IMR-90 (cell line): ENCODE results near the gene SLC17A3. TPM values are rescaled to one million over a fixed set of nuclear protein-coding genes. Genes with fewer than 3 reads are reported as not detected.

Experiments
- ATAC-seq: fragments of 200-7000 bp; cut with Tn5 transposase; 2 replicates; pipeline ENCODE4 v1.9.1; 2020; ENCODE audit warnings: low read depth, mild to moderate bottlenecking, moderate library complexity
- BruUV-seq: library from RNA; stranded (reverse); fragments of 400-500 nt; replicated peaks from 2 replicates; lab custom pipeline; 2021; lab: Mats Ljungman, UMichigan
- CTCF ChIA-PET: fragments of 300-600 bp; formaldehyde crosslinking; extraction: SDS; loops from one replicate; lab custom pipeline; 2021; ENCODE audit warnings: antibody characterized with exemption; lab: Yijun Ruan, JAX
- POLR2A ChIA-PET: fragments of 300-600 bp; sonication (Branson Sonifier 250); formaldehyde crosslinking; loops from one replicate; lab custom pipeline; 2022; ENCODE audit warnings: antibody characterized with exemption; ENCODE audit not compliant: unreplicated experiment; lab: Charles Lee
- DNase-seq: peaks from one replicate; pipeline ENCODE4 v3.0.0; 2013
- H2AFZ ChIP-seq: replicated peaks from 2 replicates; pipeline ENCODE3; 2013; ENCODE audit warnings: low read length, mild to moderate bottlenecking; ENCODE audit not compliant: poor library complexity
- H2AK5ac ChIP-seq: 2 replicates; pipeline ENCODE4 v1.6.1; 2013; ENCODE audit warnings: low read depth, low read length, inconsistent platforms
- H2AK9ac ChIP-seq: replicated peaks from 2 replicates; pipeline ENCODE3; 2013; ENCODE audit warnings: mild to moderate bottlenecking, low read depth, low read length, moderate library complexity; ENCODE audit not compliant: poor library complexity
- H2BK120ac ChIP-seq: 2 replicates; pipeline ENCODE4 v1.6.1; 2013; ENCODE audit warnings: low read depth, low read length, inconsistent platforms
- H2BK15ac ChIP-seq: 3 replicates; pipeline ENCODE4 v1.6.1; 2013; ENCODE audit warnings: low read depth, low read length, inconsistent platforms
- H2BK20ac ChIP-seq: 2 replicates; pipeline ENCODE4 v1.6.1; 2013; ENCODE audit warnings: low read depth, mild to moderate bottlenecking, inconsistent platforms, low read length, moderate library complexity
- H2BK5ac ChIP-seq: 2 replicates; pipeline ENCODE4 v1.6.1; 2013; ENCODE audit warnings: mild to moderate bottlenecking, low read depth, low read length, inconsistent platforms; ENCODE audit not compliant: poor library complexity, severe bottlenecking
- H3K14ac ChIP-seq: replicated peaks from 2 replicates; pipeline ENCODE4 v1.6.1; 2013; ENCODE audit warnings: low read depth, low read length, inconsistent platforms
- H3K18ac ChIP-seq: 2 replicates; pipeline ENCODE4 v1.6.1; 2013; ENCODE audit warnings: low read depth, low read length, control low read depth
- H3K23ac ChIP-seq: 2 replicates; pipeline ENCODE4 v1.6.1; 2013; ENCODE audit warnings: low read depth, low read length, inconsistent platforms
- H3K27ac ChIP-seq: 2 replicates; pipeline ENCODE4 v1.5.1; 2013; ENCODE audit warnings: mild to moderate bottlenecking, control low read depth, low read length; ENCODE audit not compliant: insufficient read depth
- H3K27me3 ChIP-seq: 2 replicates; pipeline ENCODE4 v1.6.1; 2013; ENCODE audit warnings: low read length; ENCODE audit not compliant: control insufficient read depth, insufficient read depth
- H3K36me3 ChIP-seq: 2 replicates; pipeline ENCODE4 v1.6.1; 2013; ENCODE audit warnings: low read length, mixed read lengths; ENCODE audit not compliant: control insufficient read depth, insufficient read depth
- H3K4ac ChIP-seq: 2 replicates; pipeline ENCODE4 v1.6.1; 2013; ENCODE audit warnings: low read depth, low read length, inconsistent platforms
- H3K4me1 ChIP-seq: 2 replicates; pipeline ENCODE4 v1.6.1; 2013; ENCODE audit warnings: low read length, mixed read lengths; ENCODE audit not compliant: control insufficient read depth, insufficient read depth
- H3K4me2 ChIP-seq: 2 replicates; pipeline ENCODE4 v1.6.1; 2013; ENCODE audit warnings: low read depth, mild to moderate bottlenecking, control low read depth, low read length, moderate library complexity
- H3K4me3 ChIP-seq: 2 replicates; pipeline ENCODE4 v1.5.1; 2013; ENCODE audit warnings: low read depth, mild to moderate bottlenecking, control low read depth, low read length, moderate library complexity; ENCODE audit not compliant: insufficient read depth
- H3K56ac ChIP-seq: 2 replicates; pipeline ENCODE4 v1.6.1; 2013; ENCODE audit warnings: low read length, inconsistent platforms; ENCODE audit not compliant: insufficient read depth; ENCODE audit errors: extremely low read depth
- H3K79me1 ChIP-seq, 2 experiments: 2 replicates each; pipeline ENCODE4 v1.6.1; 2013; ENCODE audit warnings: low read length in 2 of 2, inconsistent platforms in 1 of 2, low read depth in 1 of 2
- H3K9ac ChIP-seq: 2 replicates; pipeline ENCODE4 v1.6.1; 2013; ENCODE audit warnings: low read depth, low read length, control low read depth
- H3K9me1 ChIP-seq: 2 replicates; pipeline ENCODE4 v1.6.1; 2013; ENCODE audit warnings: low read length, inconsistent platforms; ENCODE audit not compliant: insufficient read depth
- H3K9me3 ChIP-seq: 2 replicates; pipeline ENCODE4 v1.6.1; 2013; ENCODE audit warnings: low read length; ENCODE audit not compliant: control insufficient read depth, insufficient read depth
- H4K20me1 ChIP-seq: 2 replicates; pipeline ENCODE4 v1.6.1; 2013; ENCODE audit warnings: low read length, inconsistent platforms; ENCODE audit not compliant: insufficient read depth
- H4K5ac ChIP-seq: 2 replicates; pipeline ENCODE4 v1.6.1; 2013; ENCODE audit warnings: mild to moderate bottlenecking, low read depth, low read length, control low read depth
- H4K8ac ChIP-seq, 2 experiments: 2 replicates each; pipeline ENCODE4 v1.6.1; 2013; ENCODE audit warnings: low read depth in 2 of 2, low read length in 2 of 2, control low read depth in 1 of 2, inconsistent platforms in 1 of 2
- H4K91ac ChIP-seq: 2 replicates; pipeline ENCODE4 v1.6.1; 2013; ENCODE audit warnings: low read depth, low read length, inconsistent platforms; ENCODE audit not compliant: insufficient read depth
- BHLHE40 ChIP-seq: fragments of 150-350 bp; IDR thresholded peaks from 2 replicates; pipeline ENCODE4 v1.6.1; 2016; ENCODE audit warnings: mild to moderate bottlenecking, low read depth, low read length
- CEBPB ChIP-seq: IDR thresholded peaks from 2 replicates; pipeline ENCODE4 v1.6.1; 2012; ENCODE audit warnings: low read depth, low read length, improper control_type of control experiment
- CHD1 ChIP-seq: IDR thresholded peaks from 2 replicates; pipeline ENCODE4 v1.6.1; 2012; ENCODE audit warnings: low read depth, low read length, improper control_type of control experiment
- CTCF ChIP-seq: conservative IDR thresholded peaks from 2 replicates; pipeline ENCODE4 v1.5.1; 2012; ENCODE audit warnings: mild to moderate bottlenecking, low read depth, low read length, improper control_type of control experiment
- ELK1 ChIP-seq: fragments of 150-350 bp; IDR thresholded peaks from 2 replicates; pipeline ENCODE4 v1.6.1; 2016; ENCODE audit warnings: low read depth, mild to moderate bottlenecking, low read length, moderate library complexity, borderline replicate concordance
- FOS ChIP-seq: fragments of 150-350 bp; IDR thresholded peaks from 2 replicates; pipeline ENCODE4 v1.6.1; 2016; ENCODE audit warnings: low read depth, low read length
- MAFK ChIP-seq: IDR thresholded peaks from 2 replicates; pipeline ENCODE4 v1.6.1; 2012; ENCODE audit warnings: low read depth, low read length, improper control_type of control experiment
- MAZ ChIP-seq: IDR thresholded peaks from 2 replicates; pipeline ENCODE4 v1.6.1; 2012; ENCODE audit warnings: low read depth, mild to moderate bottlenecking, low read length, improper control_type of control experiment, moderate library complexity, borderline replicate concordance
- MXI1 ChIP-seq: IDR thresholded peaks from 2 replicates; pipeline ENCODE4 v1.6.1; 2012; ENCODE audit warnings: low read depth, mild to moderate bottlenecking, low read length, moderate library complexity, borderline replicate concordance
- NFE2L2 ChIP-seq: fragments of 150-350 bp; IDR thresholded peaks from 2 replicates; pipeline ENCODE4 v1.6.1; 2016; ENCODE audit warnings: low read depth, mild to moderate bottlenecking, low read length
- POLR2A ChIP-seq: IDR thresholded peaks from 2 replicates; pipeline ENCODE4 v1.6.1; 2012; ENCODE audit warnings: mild to moderate bottlenecking, low read depth, low read length
- RAD21 ChIP-seq: IDR thresholded peaks from 2 replicates; pipeline ENCODE4 v1.6.1; 2012; ENCODE audit warnings: low read length, improper control_type of control experiment
- RCOR1 ChIP-seq: IDR thresholded peaks from 2 replicates; pipeline ENCODE4 v1.6.1; 2012; ENCODE audit warnings: mild to moderate bottlenecking, low read length, improper control_type of control experiment; ENCODE audit not compliant: insufficient replicate concordance
- RFX5 ChIP-seq: IDR thresholded peaks from 2 replicates; pipeline ENCODE4 v1.8.0; 2012; ENCODE audit warnings: low read depth, mild to moderate bottlenecking, low read length, moderate library complexity
- SMC3 ChIP-seq: fragments of 150-350 bp; IDR thresholded peaks from 2 replicates; pipeline ENCODE4 v1.6.1; 2016; ENCODE audit warnings: low read depth, mild to moderate bottlenecking, antibody characterized with exemption, low read length, moderate library complexity
- USF2 ChIP-seq: fragments of 150-350 bp; IDR thresholded peaks from 2 replicates; pipeline ENCODE4 v1.6.1; 2017; ENCODE audit warnings: mild to moderate bottlenecking, antibody characterized with exemption, low read length, low read depth
- WGBS, 2 experiments: methylation state at CpG; one replicate each; pipeline versions ENCODE4 v1.1.5 to v1.1.7; 2013; ENCODE audit warnings: missing lambda C conversion rate in 2 of 2; ENCODE audit not compliant: insufficient read length in 1 of 2; ENCODE audit errors: extremely low coverage in 2 of 2; 5-methylcytosine and 5-hydroxymethylcytosine counted together
- dilution Hi-C: fragments of 300-500 bp; cut with HindIII; formaldehyde crosslinking; loops from one replicate; pipeline ENCODE4 v1.14.3; 2018; ENCODE audit warnings: low sequenced_read_pairs; ENCODE audit not compliant: unreplicated experiment
- in situ Hi-C: fragments of 300-500 bp; cut with MboI; formaldehyde crosslinking; loops from 3 replicates; pipeline ENCODE4 v1.14.3; 2019; ENCODE audit warnings: low sequenced_read_pairs, inconsistent platforms, mixed read lengths
- intact Hi-C: fragments of 100-400 bp; cut with micrococcal nuclease; formaldehyde crosslinking; loops from 2 replicates; pipeline ENCODE4 v1.10.0; 2022
- polyA plus RNA-seq, 3 experiments: library from polyadenylated mRNA; depleted of rRNA; stranded (reverse); fragments of >200 nt; gene quantifications; 2 replicates each; pipeline ENCODE4 v1.2.3, GENCODE V29; 2012; ENCODE audit warnings: low replicate concordance in 1 of 3
- total RNA-seq: library from RNA; depleted of rRNA; stranded (reverse); fragments of >200 nt; gene quantifications from 2 replicates; pipeline ENCODE4 v1.2.3, GENCODE V29; 2012

Gene SLC17A3
- total and polyA plus RNA-seq, 2 of the 4 experiments (the other 2 are of a cell fraction): not detected

- Histone ChIP-seq H2AK9ac (no peak overlapping the region), H4K91ac (no peak overlapping the region), H3K9me3 (no peaks in the 10 kb centered on the region), H3K27ac (no peak overlapping the region), H3K4me2 (no peak overlapping the region), H3K4me3 (no peak overlapping the region), H3K14ac (no peak overlapping the region), H3K79me1 (no peaks in the 10 kb centered on the region), H3K4me1 (no peaks in the 10 kb centered on the region), H2BK20ac (no peak overlapping the region), H3K9ac (no peak overlapping the region), H3K36me3 (no peaks in the 10 kb centered on the region), H4K8ac (no peak overlapping the region), H3K23ac (no peak overlapping the region), H2BK5ac (no peak overlapping the region), H4K20me1 (no peaks in the 10 kb centered on the region), H4K5ac (no peak overlapping the region), H2BK120ac (no peak overlapping the region), H3K9me1 (no peaks in the 10 kb centered on the region), H3K27me3 (no peaks in the 10 kb centered on the region), H2BK15ac (no peak overlapping the region), H3K56ac (no peak overlapping the region), H2AK5ac (no peak overlapping the region), H3K4ac (no peak overlapping the region), H2AFZ (no peak overlapping the region), H3K18ac (no peak overlapping the region)
- in situ Hi-C loops: no loop called here
- ATAC-seq (no peak), DNase-seq (no peak)
- TF ChIP-seq RCOR1 (no peak), CTCF (no peak), RAD21 (no peak), NFE2L2 (no peak), USF2 (no peak), BHLHE40 (no peak), SMC3 (no peak), ELK1 (no peak), MAZ (no peak), RFX5 (no peak), POLR2A (no peak), MXI1 (no peak), CHD1 (no peak), FOS (no peak), CEBPB (no peak), MAFK (no peak)
- WGBS, 2 experiments: no CpG with 5 or more reads among the region's 4 CpGs
- dilution Hi-C loops: no loop called here
- intact Hi-C loops: no loop called here
- BruUV-seq: no TSS peak
- ChIA-PET CTCF (interaction anchor here (0.6 kb wide), 1 partner anchor 1125 kb away, joined by 5 read pairs; no protein-coding TSS in a partner anchor), POLR2A (no interaction called here)
These were observed 29.5 kb upstream of the SLC17A3 start for GRCh38 chr6:25903467-25904099.
